ENCODE measurements around the gene ENSA. TPM values are rescaled to one million over a fixed set of nuclear protein-coding genes. Genes with fewer than 3 reads are reported as not detected.
A peak's percentile ranks its signal among the peaks of the same experiment; 100 is the strongest.
"Not testable (repeated sequence)": the region's sequence is repeated elsewhere in the genome, so short reads cannot be mapped to it uniquely, and the experiment has no call there.

Gene ENSA
- total RNA-seq, 1 donor from 2014 or later: 244 TPM

DNA sequence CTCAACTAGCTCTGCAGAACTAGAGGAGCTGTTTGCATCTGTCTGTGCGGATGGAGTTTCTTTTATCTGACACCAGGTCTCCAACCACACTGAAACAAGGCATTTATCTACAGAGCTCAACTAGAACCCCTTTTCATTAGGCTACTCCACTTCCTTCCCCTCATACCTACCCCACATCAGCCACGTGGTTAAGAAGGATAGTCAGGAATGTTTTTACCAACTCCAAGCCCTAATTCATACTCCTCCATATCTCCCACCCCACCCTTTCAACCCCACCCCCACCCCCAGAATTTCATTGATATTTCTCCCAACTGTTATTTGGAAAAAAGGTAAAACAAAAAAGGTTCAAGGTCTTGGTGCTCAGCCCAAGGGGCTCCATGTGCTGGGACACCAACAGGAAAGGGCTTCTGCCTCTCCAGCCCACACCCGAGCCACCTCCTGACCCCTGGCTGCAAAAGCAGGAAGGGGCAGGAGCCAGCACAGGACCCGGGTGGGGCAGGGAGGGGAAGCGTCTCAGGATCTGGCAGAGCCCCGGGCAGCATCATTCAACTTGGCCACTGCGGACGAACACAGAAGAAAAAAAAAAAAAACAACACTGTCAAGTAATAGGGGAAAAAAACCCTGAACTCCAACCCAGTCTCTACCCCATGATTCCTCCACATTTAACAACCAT, 7.0 kb downstream of the ENSA start:
- no peak for DNase-seq (ENCODE audit: extremely low read depth, low read depth, low spot score)

DNA sequence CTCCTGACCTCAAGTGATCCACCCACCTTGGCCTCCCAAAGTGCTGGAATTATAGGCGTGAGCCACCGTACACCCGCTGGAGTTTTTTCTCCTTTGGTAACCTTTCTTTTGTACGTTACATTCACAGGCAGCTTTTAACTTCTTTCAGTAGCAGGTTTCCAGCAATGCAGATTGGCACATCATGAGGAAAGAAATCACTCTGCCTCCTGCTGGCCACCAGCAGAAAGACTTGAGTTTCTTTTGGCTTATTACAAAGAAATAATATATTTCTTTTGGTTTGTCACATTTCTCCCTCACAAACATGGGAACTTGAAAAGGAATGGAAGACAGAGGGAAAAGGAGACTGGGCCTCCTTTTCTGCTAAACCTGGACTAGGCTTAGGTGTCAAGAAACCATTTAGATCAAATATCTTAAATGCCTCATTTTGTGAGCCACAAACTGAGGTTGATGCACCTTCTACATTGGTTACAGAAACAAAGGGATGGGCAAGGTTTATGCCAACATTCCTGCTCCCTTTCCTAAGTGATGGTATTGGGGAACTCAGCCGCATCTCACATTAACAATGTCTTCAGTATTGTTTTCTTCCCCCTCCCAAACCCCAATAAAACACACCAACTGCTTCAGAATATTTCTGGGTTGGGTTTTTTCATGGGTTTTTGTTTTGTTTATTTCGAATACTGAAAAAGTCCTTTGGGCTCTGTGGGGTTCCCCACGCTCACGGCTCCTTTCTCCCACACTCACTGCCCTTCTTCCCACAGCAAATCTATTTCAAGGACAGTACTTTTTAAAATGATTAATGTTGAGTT, 7.7 kb downstream of the ENSA start:
- DNase-seq (ENCODE audit: extremely low read depth, low read depth, low spot score): no peak

DNA sequence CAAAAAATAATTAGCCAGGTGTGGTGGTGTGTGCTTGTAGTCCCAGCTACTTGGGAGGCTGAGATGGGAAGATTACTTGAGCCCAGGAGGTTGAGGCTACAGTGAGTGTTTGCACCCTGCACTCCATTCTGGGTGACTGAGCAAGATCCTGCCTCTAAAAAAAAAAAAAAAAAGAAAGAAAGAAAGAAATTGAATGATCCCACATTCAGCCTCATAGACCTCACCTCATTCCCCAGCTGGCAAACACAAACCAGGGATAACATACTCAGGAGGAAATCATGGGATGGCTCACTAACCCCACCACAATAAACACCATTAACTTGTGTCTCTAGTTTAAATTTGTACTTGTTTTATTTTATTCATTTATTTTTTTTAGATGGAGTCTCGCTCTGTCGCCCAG, 8.5 kb downstream of the ENSA start:
- DNase-seq (ENCODE audit: extremely low read depth, low read depth, low spot score): no peak

DNA sequence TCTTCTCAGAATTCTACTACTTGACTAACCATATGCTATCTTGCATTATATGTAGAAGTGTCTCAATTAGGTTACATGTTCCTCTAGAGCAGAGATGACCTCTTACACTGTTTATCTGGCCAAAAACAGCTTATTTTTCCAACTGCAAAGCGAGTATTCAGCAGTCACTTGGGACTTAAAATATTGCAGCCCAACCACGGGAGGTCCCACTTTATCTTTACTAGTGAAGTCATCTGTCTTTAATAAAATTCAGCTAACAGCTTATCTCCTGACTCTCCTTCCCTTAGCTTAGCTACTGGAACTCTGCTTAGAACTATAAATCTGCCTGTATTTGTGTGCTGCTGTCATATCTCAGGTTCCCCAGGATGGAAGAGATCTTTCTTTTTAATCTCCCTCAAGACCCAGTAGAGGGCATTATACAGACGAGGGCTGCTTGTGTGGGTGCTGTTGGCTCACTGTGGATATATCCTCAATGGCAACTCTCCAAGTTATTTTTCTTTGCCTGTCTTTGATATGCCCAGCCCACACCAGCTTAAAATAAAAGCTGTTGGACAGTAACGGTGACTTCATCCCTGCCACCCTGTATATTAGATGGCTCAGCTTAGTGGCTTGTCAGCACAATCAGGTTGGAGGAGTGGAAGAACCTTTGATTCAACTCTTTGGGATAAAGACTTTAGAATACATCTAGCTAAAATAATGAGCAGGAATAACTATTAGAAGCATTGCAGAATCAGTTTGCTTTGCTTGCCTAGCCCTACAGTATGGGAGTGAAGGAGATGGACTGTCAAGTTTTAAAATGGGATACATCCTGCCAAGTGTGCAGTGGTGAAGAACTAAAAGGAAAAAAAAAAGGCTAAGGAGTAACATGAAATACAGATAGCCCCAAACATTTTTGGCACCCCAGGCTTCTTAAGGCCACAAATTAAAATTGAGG, 9.6 kb downstream of the ENSA start:
- DNase-seq (ENCODE audit: extremely low read depth, low read depth, low spot score): no peak

DNA sequence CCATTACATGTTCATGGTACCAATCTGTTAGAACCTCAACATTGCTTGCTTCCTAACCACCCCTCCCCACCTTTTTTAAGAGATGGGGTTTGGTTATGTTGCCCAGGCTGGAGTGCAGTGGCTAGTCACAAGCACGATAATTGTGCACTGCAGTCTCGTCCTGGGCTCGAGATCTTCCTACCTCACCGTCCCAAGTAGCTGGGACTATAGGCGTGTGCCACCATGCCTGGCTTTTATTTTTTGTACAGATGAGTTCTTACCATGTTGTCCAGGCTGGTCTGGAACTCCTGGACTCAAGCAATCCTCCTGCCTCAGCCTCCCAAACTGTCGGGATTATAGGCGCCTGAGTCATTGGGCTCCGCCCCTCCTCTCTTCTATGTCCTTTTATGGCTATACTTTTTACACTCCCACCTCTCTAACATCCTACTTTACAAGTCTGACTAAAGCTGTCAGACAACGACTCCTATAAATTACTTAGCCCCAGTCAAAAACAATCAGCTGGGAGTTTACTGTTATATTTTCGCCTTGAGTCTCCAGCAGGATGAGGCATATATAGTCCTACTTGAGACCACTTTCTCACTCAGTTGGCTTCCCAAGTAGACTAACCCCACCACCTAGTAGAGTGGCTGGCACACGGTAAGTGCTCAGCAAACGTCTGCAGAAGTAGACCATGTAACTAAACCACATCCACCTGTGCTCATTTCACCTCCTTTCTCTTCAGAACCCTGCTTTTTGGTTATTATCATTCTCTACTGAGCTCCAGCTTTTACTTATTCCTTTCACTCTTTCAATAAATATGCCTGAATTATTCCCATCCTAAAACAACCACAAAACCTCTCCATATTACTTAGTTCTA, 13.8 kb downstream of the ENSA start:
- DNase-seq (ENCODE audit: extremely low read depth, low read depth, low spot score): no peak

DNA sequence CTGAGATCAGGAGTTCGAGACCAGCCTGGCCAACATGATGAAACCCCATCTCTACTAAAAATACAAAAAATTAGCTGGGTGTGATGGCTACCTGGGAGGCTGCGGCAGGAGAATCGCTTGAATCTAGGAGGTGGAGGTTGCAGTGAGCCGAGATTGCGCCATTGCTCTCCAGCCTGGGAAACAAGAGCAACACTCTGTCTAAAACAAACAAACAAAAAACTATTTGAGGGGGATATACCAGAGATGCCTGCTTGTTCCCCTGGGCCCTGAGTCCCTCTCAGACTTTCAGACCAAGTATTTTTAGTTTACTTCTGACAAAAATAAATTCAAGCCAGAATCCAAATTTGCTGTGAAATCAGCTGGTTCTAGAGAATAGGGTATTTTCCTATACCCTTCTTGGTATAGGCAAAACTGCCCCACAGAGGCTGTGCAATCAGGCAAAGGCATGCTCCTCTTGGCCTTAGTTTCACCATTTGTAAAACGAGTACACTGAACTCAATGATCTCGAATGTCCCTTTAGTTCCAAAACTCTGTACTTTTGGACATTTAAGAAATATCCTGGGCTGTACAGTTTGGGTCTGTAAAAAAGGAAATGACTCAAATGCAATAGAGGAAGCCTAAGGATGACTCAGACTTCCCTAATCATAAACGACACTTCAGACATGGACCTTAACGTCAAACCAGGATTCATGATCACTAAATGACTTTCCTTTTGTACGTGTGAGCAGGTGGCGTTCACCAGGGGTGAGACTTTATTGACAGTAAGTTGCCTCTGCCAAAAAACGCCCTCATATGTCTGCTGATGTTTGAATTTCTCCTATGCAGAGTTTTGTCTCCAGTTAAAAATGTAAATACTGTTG, 16.1 kb downstream of the ENSA start:
- DNase-seq (ENCODE audit: extremely low read depth, low read depth, low spot score): peak; percentile 96

DNA sequence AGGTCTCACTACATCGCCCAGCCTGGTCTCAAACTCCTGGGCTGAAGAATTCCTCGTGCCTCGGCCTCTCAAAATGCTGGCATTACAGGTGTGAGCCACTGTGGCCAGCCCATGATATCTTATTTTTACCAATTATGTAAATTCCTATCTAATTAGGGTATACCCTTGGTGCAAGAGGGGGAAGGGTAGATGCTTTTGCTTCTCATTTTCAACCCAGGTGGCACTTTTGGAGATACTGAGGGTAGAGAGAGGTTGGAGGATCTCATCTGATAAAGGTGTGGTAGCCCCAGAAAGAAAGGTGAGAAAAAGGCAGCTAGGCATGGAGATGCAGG, 17.4 kb downstream of the ENSA start:
- DNase-seq (ENCODE audit: extremely low read depth, low read depth, low spot score): no peak

DNA sequence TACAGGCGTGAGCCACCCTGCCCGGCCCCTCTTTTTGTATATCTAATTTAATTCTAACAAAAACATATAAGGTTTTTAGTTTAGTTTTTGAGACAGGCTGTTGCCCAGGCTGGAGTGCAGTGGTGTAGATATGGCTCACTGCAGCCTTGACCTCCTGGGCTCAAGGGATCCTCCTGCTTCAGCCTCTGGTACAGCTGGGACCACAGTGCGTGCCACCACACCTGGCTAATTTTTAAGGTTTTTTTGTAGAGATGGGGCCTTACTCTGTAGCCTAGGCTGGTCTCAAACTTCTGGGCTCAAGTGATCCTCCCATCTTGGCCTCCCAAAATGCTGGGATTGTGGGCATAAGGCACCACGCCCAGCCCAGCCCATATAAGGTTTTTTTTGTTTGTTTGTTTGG, 18.8 kb downstream of the ENSA start:
- DNase-seq (ENCODE audit: extremely low read depth, low read depth, low spot score): no peak

DNA sequence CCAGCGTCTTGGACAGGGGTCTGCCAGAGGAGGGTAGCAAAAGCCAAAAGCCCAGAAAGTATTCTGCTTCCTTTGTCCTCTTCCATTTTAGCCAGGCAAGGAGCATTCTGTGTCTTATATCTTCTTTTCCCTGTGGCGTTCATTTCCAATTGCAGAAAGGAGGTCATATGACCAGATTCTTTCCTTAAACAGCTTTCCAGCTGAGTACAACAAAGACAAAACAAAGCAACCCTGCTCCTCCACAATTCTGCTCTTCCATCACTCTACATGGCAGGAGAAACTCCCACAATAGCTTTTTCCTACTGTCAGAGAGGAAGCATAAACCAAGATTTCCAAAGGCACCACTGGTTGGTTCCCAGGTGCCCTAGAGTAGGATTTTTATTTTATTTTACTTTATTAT, 19.7 kb downstream of the ENSA start:
- no peak for DNase-seq (ENCODE audit: extremely low read depth, low read depth, low spot score)

DNA sequence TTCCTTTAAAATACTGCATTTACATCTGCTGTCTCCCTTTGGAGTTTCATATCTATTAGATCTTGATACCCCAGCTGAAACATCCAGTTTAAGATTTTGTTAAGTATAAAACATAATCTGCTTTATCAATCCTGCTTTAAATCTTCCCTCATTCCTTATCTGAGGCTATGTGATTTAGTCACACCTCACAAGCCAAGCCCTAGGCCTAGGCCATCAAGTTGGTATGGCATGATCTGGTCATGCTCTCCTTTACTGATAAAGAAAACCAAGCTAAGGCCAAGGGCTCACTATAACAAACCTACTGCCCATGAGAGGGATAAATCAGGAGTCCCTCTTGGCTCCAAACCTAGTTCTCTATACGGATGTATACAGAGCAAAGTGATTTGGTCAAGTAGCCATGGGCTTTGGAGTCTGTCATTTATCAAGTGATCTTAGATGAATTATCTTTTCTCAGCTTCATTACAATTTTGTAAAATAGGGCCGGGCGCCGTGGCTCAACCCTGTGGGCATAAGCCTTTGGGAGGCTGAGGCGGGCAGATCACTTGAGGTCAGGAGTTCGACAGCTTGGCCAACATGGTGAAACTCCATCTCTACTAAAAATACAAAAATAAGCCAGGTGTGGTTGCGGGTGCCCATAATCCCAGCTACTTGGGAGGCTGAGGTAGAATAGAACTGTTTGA, 22.8 kb downstream of the ENSA start:
- DNase-seq (ENCODE audit: extremely low read depth, low read depth, low spot score): no peak

DNA sequence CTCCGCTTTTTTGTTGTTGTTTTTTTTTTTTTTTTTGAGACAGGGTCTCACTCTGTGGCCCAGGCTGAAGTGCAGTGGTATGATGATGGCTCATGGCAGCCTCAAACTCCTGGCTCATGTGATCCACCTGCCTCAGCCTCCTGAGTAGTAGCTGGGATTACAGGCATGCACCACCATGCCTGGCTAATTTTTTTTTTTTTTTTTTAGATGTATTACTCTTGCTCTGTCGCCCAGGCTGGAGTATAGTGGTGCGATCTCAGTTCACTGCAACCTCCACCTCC, 24.0 kb downstream of the ENSA start:
- DNase-seq (ENCODE audit: extremely low read depth, low read depth, low spot score): not testable (repeated sequence)

DNA sequence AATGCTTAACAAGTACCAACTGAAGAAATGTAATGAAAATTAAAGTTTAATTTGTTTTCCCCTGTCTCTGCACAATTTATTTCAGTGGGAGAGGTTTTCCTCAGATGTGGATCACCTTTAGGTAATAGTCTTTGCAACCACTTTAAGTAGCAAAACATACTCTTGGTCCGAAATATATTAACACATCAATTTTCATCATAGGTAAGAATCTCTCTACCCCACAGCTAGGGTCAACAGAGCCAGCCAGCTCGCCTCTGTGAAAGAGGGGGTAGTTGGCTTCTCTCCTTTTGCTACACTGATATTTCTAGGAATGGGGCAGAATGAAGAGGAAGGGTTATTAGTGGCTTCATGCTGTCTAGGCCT, 25.2 kb downstream of the ENSA start:
- no peak for DNase-seq (ENCODE audit: extremely low read depth, low read depth, low spot score)

DNA sequence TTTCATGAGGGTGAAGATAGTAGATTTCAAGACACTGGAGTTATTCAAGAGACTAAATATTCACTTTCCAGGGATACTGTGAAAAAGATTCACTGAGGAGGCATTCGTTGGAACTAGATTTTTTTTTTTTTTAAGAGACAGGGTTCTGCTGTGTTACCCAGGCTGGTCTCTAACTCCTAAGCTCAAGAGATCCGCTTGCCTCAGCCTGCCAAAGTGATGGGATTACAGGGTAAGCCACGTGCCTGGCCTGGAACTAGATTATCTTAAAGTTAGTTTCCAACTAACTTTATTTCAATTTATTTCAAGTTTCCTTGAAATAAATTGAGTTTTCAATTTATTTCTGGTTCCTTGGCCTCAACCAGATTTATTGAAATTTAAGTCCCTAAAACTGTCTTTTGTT, 25.7 kb downstream of the ENSA start:
- DNase-seq (ENCODE audit: extremely low read depth, low read depth, low spot score): no peak

DNA sequence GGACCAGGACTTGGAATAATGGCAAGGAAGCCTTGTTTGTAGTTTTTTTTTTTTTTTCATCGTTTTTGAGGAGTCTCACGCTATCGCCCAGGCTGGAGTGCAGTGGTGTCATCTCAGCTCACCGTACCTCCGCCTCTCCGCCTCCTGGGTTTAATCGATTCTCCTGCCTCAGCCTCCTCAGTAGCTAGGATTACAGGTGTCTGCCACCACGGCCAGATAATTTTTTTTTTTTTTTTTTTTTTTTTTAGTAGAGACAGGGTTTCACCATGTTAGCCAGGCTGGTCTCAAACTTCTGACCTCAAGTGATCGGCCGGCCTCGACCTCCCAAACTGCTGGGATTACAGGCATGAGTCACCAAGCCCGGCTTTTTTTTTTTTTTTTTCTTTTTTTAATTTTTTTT, 27.0 kb downstream of the ENSA start:
- DNase-seq (ENCODE audit: extremely low read depth, low read depth, low spot score): not testable (repeated sequence)

DNA sequence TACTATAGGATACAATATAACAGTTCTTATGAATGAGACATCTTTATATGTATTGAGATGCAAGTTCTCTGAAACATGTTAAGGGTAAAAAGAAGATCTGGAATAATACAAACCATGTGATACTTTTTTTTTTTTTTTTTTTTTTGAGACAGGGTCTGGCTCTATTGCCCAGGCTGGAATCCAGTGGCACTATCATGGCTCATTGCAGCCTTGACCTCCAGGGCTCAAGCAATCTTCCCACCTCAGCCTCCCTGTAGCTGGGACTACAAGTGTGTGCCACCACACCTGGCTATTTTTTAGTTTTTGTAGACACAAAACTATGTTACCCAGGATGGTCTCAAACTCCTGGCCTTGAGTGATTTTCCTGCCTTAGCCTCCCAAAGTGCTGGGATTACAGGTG, 27.9 kb downstream of the ENSA start:
- DNase-seq (ENCODE audit: extremely low read depth, low read depth, low spot score): no peak

DNA sequence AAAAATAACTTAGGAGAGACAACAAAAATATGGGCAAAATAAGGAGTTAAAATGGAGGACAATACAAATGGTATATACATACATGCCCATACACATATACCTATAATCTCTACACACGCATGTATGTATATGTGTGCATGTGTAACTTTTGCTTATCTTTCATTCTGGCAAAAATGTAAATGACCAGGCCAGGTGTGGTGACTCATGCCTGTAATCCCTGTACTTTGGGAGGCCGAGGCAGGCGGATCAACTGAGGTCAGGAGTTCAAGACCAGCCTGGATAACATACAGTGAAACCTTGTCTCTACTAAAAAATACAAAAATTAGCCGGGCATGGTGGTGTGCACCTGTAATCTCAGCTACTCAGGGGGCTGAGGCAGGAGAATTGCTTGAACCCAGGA, 31.1 kb downstream of the ENSA start:
- DNase-seq (ENCODE audit: extremely low read depth, low read depth, low spot score): not testable (repeated sequence)

DNA sequence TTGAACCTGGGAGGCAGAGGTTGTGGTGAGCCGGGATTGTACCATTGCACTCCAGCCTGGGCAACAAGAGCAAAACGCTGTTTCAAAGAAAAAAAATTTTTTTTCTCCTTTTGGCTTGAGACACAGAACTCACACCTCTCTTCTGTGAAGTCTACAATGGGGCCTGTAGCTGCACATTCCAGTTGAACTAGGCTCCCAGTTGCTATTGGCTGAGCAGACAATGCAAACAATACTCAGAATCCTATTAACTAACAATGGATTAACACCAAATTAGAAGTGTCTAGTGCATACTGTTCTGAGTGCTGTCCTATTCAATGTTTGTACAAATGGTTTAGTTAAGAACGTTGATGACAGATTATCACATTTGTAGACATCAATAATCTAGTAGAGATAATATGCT, 32.4 kb downstream of the ENSA start:
- DNase-seq (ENCODE audit: extremely low read depth, low read depth, low spot score): no peak

DNA sequence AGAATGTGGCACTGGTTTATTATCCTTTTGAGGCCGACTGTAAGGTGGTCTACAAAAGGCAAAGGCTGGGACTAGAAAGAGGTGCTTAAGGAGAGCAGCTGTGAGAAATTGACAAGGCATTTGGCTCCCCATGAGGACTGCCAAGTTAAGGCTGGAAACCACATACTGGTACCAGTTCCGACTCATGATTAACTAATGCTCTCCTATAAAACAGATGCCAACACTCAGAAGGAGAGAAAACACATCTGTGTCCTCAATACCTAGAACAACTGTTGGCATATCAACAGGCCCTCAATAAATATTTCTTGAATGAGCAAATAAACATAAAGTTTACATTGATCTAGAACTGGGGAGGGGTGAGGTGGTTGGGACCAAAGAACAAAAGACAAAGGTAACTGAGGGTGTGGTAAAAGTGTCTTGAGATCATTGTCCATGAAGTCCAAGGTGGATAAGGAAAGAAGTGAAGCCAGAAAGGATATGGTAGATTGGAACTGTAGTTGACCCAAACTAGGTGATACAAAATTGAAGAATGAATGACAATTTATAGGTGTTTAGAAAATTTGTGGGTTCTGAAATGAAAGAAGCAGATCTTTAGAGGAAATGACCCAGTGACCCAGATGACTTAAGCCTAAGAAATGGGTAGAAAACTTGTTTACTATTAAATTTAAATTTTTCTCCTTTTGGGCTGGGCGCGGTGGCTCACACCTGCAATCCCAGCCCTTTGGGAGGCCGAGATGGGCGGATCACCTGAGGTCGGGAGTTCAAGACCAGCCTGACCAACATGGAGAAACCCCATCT, 33.1 kb downstream of the ENSA start:
- no peak for DNase-seq (ENCODE audit: extremely low read depth, low read depth, low spot score)

DNA sequence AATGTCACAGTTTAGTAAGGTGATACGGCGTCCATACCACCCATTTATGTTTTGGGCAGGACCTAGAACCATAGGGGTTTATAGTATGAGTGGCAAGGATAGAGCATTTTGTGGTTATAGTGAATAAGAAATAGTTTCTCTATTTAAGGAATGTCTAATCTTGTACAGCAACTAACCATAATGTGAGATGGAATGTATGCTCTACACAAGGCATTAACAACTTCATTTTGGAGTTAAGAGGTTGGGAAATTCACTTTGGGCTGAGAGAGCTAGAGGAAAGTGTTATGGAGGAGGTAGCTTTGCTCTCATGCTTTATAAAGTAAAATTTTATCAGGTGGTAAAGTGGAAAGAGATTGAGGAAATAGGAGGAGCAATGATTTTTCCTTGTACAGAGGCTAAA, 47.0 kb downstream of the ENSA start:
- no peak for DNase-seq (ENCODE audit: extremely low read depth, low read depth, low spot score)

Data from glomerular endothelial cell (primary cell).